Heart left ventricle (tissue), 13 donors: ENCODE measurements around the gene FRS2.

Source experiments
- POLR2A ChIP-seq, 2 donors: fragments of 450-650 bp; IDR thresholded peaks; one replicate each; pipeline ENCODE4 v1.6.1; 2017; ENCODE audit warnings: antibody characterized with exemption in 2 of 2, mild to moderate bottlenecking in 2 of 2, moderate library complexity in 2 of 2
- TF ChIP-seq, protein P1 (sequence below), 12 donors: fragments of 200-600 bp; sonication (generic) in 4 of 12; IDR thresholded peaks; one replicate each; pipeline versions ENCODE4 v1.5.0 to v1.8.0; 2018 to 2022; ENCODE audit warnings: antibody characterized with exemption in 12 of 12, mild to moderate bottlenecking in 5 of 12
- donor health status: ischemic (EF 13 %, LVEDD 7.1; RV severe dilation, severe dysfunction).
- donor health status: DM: no; HTN: yes; CAD: no.
- donor health status: DM: no; HTN: no; CAD: no.
- donor health status: ischemic (EF 25% LVEDD 6.9; RV normal size, moderate dysfunction).
- donor health status: ischemic (EF 25% LVEDD 5.7; RV mildly dilated, moderate dysfunction).
- donor health status: ischemic (EF 35%, LVEDD 5.7; RV mildly dilated, moderate dysfunction).
- donor health status: nonischemic (EF 11% LVEDD 7.7; RV severe dilation, severe dysfunction).
- donor health status: DM: yes; HTN: yes; CAD: no.
- donor health status: PGD.
- donor health status: ischemic (EF 29% LVEDD 5.4; RV normal size, mild dysfunction).
- donor health status: nonischemic (EF 23%, LVEDD 6.1; RV moderate dilation, normal function).

DNA sequence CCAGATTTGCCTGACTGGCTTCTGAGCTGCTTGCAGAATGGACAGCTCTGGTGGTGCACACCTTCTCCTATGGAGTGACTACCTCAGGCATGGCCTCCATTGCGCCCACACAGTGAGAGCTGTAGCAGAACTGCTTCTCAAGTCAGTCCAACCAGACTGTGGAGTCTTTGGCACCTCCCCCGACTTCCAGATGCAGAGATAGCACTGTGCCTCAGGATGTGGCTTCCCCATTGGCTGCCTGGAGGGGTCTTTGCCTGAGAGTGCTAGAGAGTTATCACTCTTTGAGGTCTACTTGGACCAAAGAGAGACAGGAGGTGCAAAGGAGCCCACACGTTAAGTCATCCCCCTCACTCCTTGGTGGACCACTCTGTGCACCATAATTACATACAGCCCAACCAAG is 44.8 kb upstream of the FRS2 start:
- no peak for TF ChIP-seq POLR2A (IDR thresholded peaks at IDR 0.05)
- TF ChIP-seq, protein P1, sequence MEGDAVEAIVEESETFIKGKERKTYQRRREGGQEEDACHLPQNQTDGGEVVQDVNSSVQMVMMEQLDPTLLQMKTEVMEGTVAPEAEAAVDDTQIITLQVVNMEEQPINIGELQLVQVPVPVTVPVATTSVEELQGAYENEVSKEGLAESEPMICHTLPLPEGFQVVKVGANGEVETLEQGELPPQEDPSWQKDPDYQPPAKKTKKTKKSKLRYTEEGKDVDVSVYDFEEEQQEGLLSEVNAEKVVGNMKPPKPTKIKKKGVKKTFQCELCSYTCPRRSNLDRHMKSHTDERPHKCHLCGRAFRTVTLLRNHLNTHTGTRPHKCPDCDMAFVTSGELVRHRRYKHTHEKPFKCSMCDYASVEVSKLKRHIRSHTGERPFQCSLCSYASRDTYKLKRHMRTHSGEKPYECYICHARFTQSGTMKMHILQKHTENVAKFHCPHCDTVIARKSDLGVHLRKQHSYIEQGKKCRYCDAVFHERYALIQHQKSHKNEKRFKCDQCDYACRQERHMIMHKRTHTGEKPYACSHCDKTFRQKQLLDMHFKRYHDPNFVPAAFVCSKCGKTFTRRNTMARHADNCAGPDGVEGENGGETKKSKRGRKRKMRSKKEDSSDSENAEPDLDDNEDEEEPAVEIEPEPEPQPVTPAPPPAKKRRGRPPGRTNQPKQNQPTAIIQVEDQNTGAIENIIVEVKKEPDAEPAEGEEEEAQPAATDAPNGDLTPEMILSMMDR (IDR thresholded peaks at IDR 0.05): no peak
